HG03280 (cell line): ENCODE measurements around the gene EPHA4.

Experiments
- ATAC-seq: cut with Tn5 transposase; IDR thresholded peaks from one replicate; pipeline ENCODE4 v1.9.1; 2021; ENCODE audit warnings: mild to moderate bottlenecking, moderate library complexity; ENCODE audit not compliant: unreplicated experiment

Gene EPHA4

GRCh38 chr2:221405521-221405920 is 166.6 kb downstream of the EPHA4 start:
- ATAC-seq, result no peak

GRCh38 chr2:221402072-221402471 is 170.0 kb downstream of the EPHA4 start:
- no peak for ATAC-seq

- ATAC-seq, result no peak
Observed at GRCh38 chr2:221400411-221400810, 171.7 kb downstream of the EPHA4 start.

- ATAC-seq, result no peak
Observed at GRCh38 chr2:221399183-221399582, 172.9 kb downstream of the EPHA4 start.

- no peak for ATAC-seq
Observed at GRCh38 chr2:221397187-221397586, 174.9 kb downstream of the EPHA4 start.

GRCh38 chr2:221392228-221392881 is 179.7 kb downstream of the EPHA4 start:
- no peak for ATAC-seq

- no peak for ATAC-seq
Observed at GRCh38 chr2:221390878-221391277, 181.2 kb downstream of the EPHA4 start.

GRCh38 chr2:221389904-221390303 is 182.2 kb downstream of the EPHA4 start:
- no peak for ATAC-seq

GRCh38 chr2:221389421-221389820 is 182.7 kb downstream of the EPHA4 start:
- no peak for ATAC-seq

- no peak for ATAC-seq
Observed at GRCh38 chr2:221388891-221389290, 183.2 kb downstream of the EPHA4 start.

- ATAC-seq, result no peak
Observed at GRCh38 chr2:221385716-221386115, 186.4 kb downstream of the EPHA4 start.

- no peak for ATAC-seq
Observed at GRCh38 chr2:221381928-221382488, 190.1 kb downstream of the EPHA4 start.

GRCh38 chr2:221380686-221381085 is 191.4 kb downstream of the EPHA4 start:
- no peak for ATAC-seq

- ATAC-seq, result no peak
Observed at GRCh38 chr2:221380062-221380461, 192.0 kb downstream of the EPHA4 start.

GRCh38 chr2:221377597-221377996 is 194.5 kb downstream of the EPHA4 start:
- no peak for ATAC-seq

- no peak for ATAC-seq
Observed at GRCh38 chr2:221377066-221377465, 195.0 kb downstream of the EPHA4 start.

- ATAC-seq, result no peak
Observed at GRCh38 chr2:221374234-221374633, 197.9 kb downstream of the EPHA4 start.

- no peak for ATAC-seq
Observed at GRCh38 chr2:221372907-221373306, 199.2 kb downstream of the EPHA4 start.

- no peak for ATAC-seq
Observed at GRCh38 chr2:221372159-221372884, 199.8 kb downstream of the EPHA4 start.

GRCh38 chr2:221371347-221371746 is 200.8 kb downstream of the EPHA4 start:
- ATAC-seq, result no peak

GRCh38 chr2:221370857-221371211 is 201.3 kb downstream of the EPHA4 start:
- ATAC-seq, result no peak

GRCh38 chr2:221370076-221370856 is 201.8 kb downstream of the EPHA4 start:
- no peak for ATAC-seq
